WI38 (cell line): ENCODE results near the gene GOSR2.
"Not testable (repeated sequence)": the region's sequence is repeated elsewhere in the genome, so short reads cannot be mapped to it uniquely, and the experiment has no call there.

Experiments used
- H3K4me3 ChIP-seq: 2 replicates; pipeline ENCODE4 v1.5.1; 2011; ENCODE audit warnings: low read depth, mild to moderate bottlenecking, control low read depth, low read length
- CTCF ChIP-seq: IDR thresholded peaks from 2 replicates; pipeline ENCODE4 v1.5.1; 2012; ENCODE audit warnings: low read depth, mild to moderate bottlenecking, control low read depth, low read length

GOSR2 gene

GRCh38 chr17:46950997-46951621 lies 28.1 kb downstream of the GOSR2 start:
- no peak for TF ChIP-seq CTCF
- no peak overlapping the region for H3K4me3 ChIP-seq

GRCh38 chr17:46951706-46952105 lies 28.7 kb downstream of the GOSR2 start:
- H3K4me3 ChIP-seq = no peak overlapping the region
- no peak for TF ChIP-seq CTCF

DNA sequence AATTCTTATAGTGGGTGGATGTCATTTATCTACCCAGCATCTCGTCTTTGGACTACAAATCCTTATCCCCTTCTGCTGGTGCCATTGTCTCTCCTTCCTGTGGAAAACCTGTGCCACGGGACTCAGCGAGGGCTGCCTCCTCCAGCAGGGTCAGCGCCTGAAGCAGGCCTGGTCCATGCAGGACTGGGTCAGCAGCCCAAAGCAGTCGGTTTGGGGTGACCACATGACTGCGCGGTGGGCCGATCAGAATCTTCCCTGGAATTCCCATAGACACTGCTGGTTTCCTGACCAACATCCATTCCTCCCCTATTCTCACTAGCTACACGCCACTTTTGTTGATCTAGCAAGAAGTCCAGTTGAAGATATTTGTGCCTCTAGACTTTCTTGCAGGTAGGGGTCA lies 29.2 kb downstream of the GOSR2 start:
- TF ChIP-seq CTCF = no peak
- no peak overlapping the region for H3K4me3 ChIP-seq

DNA sequence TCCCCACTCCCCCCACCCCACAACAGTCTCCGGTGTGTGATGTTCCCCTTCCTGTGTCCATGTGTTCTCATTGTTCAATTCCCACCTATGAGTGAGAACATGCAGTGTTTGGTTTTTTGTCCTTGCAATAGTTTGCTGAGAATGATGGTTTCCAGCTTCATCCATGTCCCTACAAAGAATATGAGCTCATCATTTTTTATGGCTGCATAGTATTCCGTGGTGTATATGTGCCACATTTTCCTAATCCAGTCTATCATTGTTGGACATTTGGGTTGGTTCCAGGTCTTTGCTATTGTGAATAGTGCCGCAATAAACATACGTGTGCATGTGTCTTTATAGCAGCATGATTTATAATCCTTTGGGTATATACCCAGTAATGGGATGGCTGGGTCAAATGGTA lies 30.2 kb downstream of the GOSR2 start:
- H3K4me3 ChIP-seq = not testable (repeated sequence)

- no peak overlapping the region for H3K4me3 ChIP-seq
- TF ChIP-seq CTCF = no peak
Observed at GRCh38 chr17:46958041-46958591, 35.2 kb downstream of the GOSR2 start.

DNA sequence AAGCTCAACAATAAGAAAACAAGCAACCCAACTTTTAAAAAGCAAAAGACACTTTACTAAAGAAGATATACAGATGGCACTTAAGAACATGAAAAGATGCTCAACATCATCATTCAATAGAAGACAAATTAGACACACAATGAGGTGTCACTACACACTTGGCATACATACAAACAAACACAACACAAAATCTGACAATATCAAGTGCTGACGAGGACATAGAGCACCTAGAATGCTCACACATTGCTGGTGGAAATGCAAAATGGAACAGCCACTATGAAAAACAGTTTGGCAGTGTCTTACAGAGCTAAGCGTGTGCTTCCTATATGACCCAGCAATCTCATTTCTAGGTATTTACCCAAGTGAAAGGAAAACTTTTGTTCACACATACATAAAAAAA lies 37.2 kb downstream of the GOSR2 start:
- no peak for TF ChIP-seq CTCF
- H3K4me3 ChIP-seq = no peak overlapping the region

DNA sequence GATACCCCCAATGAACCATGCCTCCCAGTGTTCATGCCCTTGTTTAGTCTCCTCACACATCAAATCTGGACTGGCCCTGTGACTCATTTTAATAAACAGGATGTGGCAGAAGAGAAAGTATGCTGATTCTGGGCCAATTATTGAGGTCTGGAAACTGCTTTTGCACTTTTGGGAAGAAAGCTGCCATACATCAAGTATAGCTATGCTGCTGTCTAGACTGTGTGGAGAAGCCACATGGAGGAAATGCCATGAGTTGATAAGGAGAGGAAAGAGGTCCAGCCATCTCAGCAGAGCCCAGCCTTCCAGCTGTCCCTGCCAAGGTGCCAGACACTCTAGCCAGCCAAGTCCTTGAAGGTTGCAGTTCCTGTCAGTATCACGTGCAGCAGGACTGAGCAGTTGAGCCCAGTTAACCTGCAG lies 39.4 kb downstream of the GOSR2 start:
- TF ChIP-seq CTCF = no peak
- no peak overlapping the region for H3K4me3 ChIP-seq

- H3K4me3 ChIP-seq = no peak overlapping the region
- no peak for TF ChIP-seq CTCF
Observed at GRCh38 chr17:46963571-46963970, 40.6 kb downstream of the GOSR2 start.
